Astrocyte (in vitro differentiated cells and primary cell): Measurements from ENCODE around the gene MPZL1. TPM values are rescaled to one million over a fixed set of nuclear protein-coding genes. Genes with fewer than 3 reads are reported as not detected.

Source experiments
- DNase-seq: peaks from one replicate; pipeline ENCODE4 v3.0.0-alpha.2; 2010; ENCODE audit warnings: low read depth
- FAIRE-seq: peaks from 2 replicates; lab custom pipeline; 2011; peaks lifted over from hg19 to GRCh38; lab: Jason Lieb, UNC
- H2AFZ ChIP-seq: 2 replicates; pipeline ENCODE4 v1.6.0; 2012; ENCODE audit warnings: low read depth, low read length, inconsistent platforms
- H3K27ac ChIP-seq: 2 replicates; pipeline ENCODE4 v1.5.1; 2011; ENCODE audit warnings: low read depth, low read length, inconsistent platforms
- H3K27me3 ChIP-seq: 2 replicates; pipeline ENCODE4 v1.6.0; 2011; ENCODE audit warnings: low read length, inconsistent platforms; ENCODE audit not compliant: insufficient read depth
- H3K36me3 ChIP-seq: 2 replicates; pipeline ENCODE4 v1.5.1; 2011; ENCODE audit warnings: low read length, inconsistent platforms; ENCODE audit not compliant: insufficient read depth
- H3K4me1 ChIP-seq: 2 replicates; pipeline ENCODE4 v1.5.1; 2011; ENCODE audit warnings: low read length, inconsistent platforms; ENCODE audit not compliant: insufficient read depth
- H3K4me2 ChIP-seq: 2 replicates; pipeline ENCODE4 v1.6.0; 2012; ENCODE audit warnings: low read length, inconsistent platforms
- H3K4me3 ChIP-seq: 2 replicates; pipeline ENCODE4 v1.5.1; 2011; ENCODE audit warnings: low read depth, mild to moderate bottlenecking, low read length, inconsistent platforms; ENCODE audit not compliant: insufficient read depth
- H3K79me2 ChIP-seq: 2 replicates; pipeline ENCODE4 v1.6.0; 2012; ENCODE audit warnings: mild to moderate bottlenecking, low read length, inconsistent platforms; ENCODE audit not compliant: insufficient read depth
- H3K9ac ChIP-seq: 2 replicates; pipeline ENCODE4 v1.6.0; 2012; ENCODE audit warnings: mild to moderate bottlenecking, low read length, inconsistent platforms
- H3K9me3 ChIP-seq: 2 replicates; pipeline ENCODE4 v1.5.1; 2012; ENCODE audit warnings: low read depth, mild to moderate bottlenecking, low read length, inconsistent platforms; ENCODE audit not compliant: insufficient read depth
- H4K20me1 ChIP-seq: 2 replicates; pipeline ENCODE4 v1.6.0; 2012; ENCODE audit warnings: low read length, inconsistent platforms; ENCODE audit not compliant: insufficient read depth
- H3K27ac Mint-ChIP-seq: one replicate; pipeline ENCODE4 v1.8.0; 2021; ENCODE audit warnings: mild to moderate bottlenecking, mixed read lengths; ENCODE audit not compliant: unreplicated experiment
- H3K27me3 Mint-ChIP-seq: one replicate; pipeline ENCODE4 v1.8.0; 2021; ENCODE audit warnings: low read depth, mixed read lengths; ENCODE audit not compliant: unreplicated experiment
- H3K36me3 Mint-ChIP-seq: one replicate; pipeline ENCODE4 v1.8.0; 2021; ENCODE audit warnings: low read depth, mixed read lengths; ENCODE audit not compliant: unreplicated experiment
- H3K4me1 Mint-ChIP-seq: one replicate; pipeline ENCODE4 v1.8.0; 2021; ENCODE audit warnings: low read depth, mixed read lengths; ENCODE audit not compliant: unreplicated experiment
- H3K4me3 Mint-ChIP-seq: one replicate; pipeline ENCODE4 v1.8.0; 2021; ENCODE audit warnings: mild to moderate bottlenecking, moderate library complexity, mixed read lengths; ENCODE audit not compliant: unreplicated experiment
- H3K9me3 Mint-ChIP-seq: one replicate; pipeline ENCODE4 v1.8.0; 2021; ENCODE audit warnings: mild to moderate bottlenecking, mixed read lengths; ENCODE audit not compliant: unreplicated experiment
- EZH2 ChIP-seq: IDR thresholded peaks from 2 replicates; pipeline ENCODE4 v1.6.1; 2012; ENCODE audit warnings: mild to moderate bottlenecking, low read length, inconsistent platforms; ENCODE audit not compliant: insufficient read depth
- total RNA-seq: library from RNA; stranded (reverse); gene quantifications from 2 replicates; pipeline ENCODE4 v1.2.1, GENCODE V29; 2021
- TF ChIP-seq, protein P1 (sequence below): IDR thresholded peaks from 2 replicates; pipeline ENCODE4 v1.5.1; 2011; ENCODE audit warnings: low read depth, mild to moderate bottlenecking, inconsistent platforms, low read length, moderate library complexity; ENCODE audit not compliant: insufficient read depth

MPZL1 gene
- total RNA-seq, 1 donor from 2014 or later, result 240 TPM

DNA sequence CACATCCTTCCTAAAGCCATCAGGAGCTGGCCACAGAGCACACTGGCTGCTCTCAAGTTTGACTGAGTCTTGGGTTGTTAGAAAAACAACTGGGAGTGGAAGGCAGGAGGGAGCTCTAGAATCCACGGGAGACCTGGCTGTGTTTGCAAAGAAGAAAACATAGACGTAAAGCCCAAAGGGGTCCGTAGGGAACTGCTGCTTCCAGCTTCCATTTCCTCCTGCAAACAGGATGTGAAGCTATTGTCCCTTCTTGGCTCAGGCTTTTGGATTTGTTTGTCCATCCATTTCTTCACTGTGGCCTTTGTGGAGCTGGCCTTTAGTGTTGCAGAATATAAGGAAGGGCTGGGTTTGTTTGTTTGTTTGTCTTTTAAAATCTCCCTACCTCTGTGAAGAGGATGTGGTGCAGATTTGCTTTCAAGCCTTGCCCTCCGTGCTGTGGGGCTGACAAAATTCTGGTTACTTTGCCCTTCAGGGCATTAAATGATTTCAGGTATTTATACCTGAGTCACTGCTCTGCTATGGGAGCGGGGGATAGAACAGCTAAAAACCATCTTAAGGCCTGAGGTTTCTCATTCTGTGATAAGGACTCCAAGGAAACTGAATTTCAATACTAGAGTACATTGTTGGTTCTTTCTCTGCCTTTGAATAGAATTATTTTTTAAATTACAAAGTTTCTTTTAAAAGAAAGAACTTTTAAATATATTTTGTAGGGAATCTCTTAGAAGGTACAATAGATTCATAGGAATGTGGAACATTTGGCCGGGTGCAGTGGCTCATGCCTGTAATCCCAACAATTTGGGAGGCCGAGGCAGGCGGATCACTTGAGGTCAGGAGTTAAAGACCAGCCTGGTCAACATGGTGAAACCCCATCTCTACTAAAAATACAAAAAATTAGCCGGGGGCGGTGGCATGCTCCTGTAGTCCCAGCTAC lies 74.3 kb downstream of the MPZL1 start:
- no peak for TF ChIP-seq EZH2
- TF ChIP-seq, protein P1, sequence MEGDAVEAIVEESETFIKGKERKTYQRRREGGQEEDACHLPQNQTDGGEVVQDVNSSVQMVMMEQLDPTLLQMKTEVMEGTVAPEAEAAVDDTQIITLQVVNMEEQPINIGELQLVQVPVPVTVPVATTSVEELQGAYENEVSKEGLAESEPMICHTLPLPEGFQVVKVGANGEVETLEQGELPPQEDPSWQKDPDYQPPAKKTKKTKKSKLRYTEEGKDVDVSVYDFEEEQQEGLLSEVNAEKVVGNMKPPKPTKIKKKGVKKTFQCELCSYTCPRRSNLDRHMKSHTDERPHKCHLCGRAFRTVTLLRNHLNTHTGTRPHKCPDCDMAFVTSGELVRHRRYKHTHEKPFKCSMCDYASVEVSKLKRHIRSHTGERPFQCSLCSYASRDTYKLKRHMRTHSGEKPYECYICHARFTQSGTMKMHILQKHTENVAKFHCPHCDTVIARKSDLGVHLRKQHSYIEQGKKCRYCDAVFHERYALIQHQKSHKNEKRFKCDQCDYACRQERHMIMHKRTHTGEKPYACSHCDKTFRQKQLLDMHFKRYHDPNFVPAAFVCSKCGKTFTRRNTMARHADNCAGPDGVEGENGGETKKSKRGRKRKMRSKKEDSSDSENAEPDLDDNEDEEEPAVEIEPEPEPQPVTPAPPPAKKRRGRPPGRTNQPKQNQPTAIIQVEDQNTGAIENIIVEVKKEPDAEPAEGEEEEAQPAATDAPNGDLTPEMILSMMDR, result no peak
- H3K27me3 Mint-ChIP-seq, result no peaks in the 10 kb centered on the region
- Histone ChIP-seq H3K27me3 (no peaks in the 10 kb centered on the region), H2AFZ (no peak overlapping the region), H3K27ac (peak overlapping the region; percentile 27), H3K4me1 (peaks cover 25% of the 10 kb centered on the region), H4K20me1 (peaks cover 3% of the 10 kb centered on the region), H3K4me3 (no peak overlapping the region), H3K79me2 (no peaks in the 10 kb centered on the region), H3K36me3 (no peaks in the 10 kb centered on the region), H3K4me2 (no peak overlapping the region), H3K9me3 (no peaks in the 10 kb centered on the region), H3K9ac (no peak overlapping the region)
- no peak overlapping the region for H3K4me3 Mint-ChIP-seq
- peaks cover 16% of the 10 kb centered on the region for H3K36me3 Mint-ChIP-seq
- H3K27ac Mint-ChIP-seq, result peak overlapping the region; percentile 5
- H3K4me1 Mint-ChIP-seq, result peaks cover 29% of the 10 kb centered on the region
- no peaks in the 10 kb centered on the region for H3K9me3 Mint-ChIP-seq
- DNase-seq (peak; percentile 18), FAIRE-seq (no peak)

GRCh38 chr1:167797015-167797414 lies 75.2 kb downstream of the MPZL1 start:
- peaks cover 19% of the 10 kb centered on the region for H3K4me1 ChIP-seq
- H3K27ac ChIP-seq, result peak overlapping the region; percentile 59
- Mint-ChIP-seq H3K36me3 (peaks cover 14% of the 10 kb centered on the region), H3K27ac (peak overlapping the region; percentile 5), H3K4me1 (peaks cover 26% of the 10 kb centered on the region), H3K27me3 (no peaks in the 10 kb centered on the region), H3K4me3 (no peak overlapping the region), H3K9me3 (no peaks in the 10 kb centered on the region)
- H3K4me2 ChIP-seq, result peak overlapping the region; percentile 52
- H3K9me3 ChIP-seq, result no peaks in the 10 kb centered on the region
- no peak overlapping the region for H2AFZ ChIP-seq
- peaks cover 3% of the 10 kb centered on the region for H4K20me1 ChIP-seq
- TF ChIP-seq, protein P1, result no peak
- no peak for TF ChIP-seq EZH2
- H3K4me3 ChIP-seq, result no peak overlapping the region
- FAIRE-seq (peak; percentile 96), DNase-seq (peak; percentile 94)
- H3K9ac ChIP-seq, result peak overlapping the region; percentile 37
- H3K36me3 ChIP-seq, result no peaks in the 10 kb centered on the region
- no peaks in the 10 kb centered on the region for H3K27me3 ChIP-seq
- H3K79me2 ChIP-seq, result no peaks in the 10 kb centered on the region

- Mint-ChIP-seq H3K36me3 (peaks cover 13% of the 10 kb centered on the region), H3K4me3 (no peak overlapping the region), H3K9me3 (no peaks in the 10 kb centered on the region), H3K4me1 (peaks cover 25% of the 10 kb centered on the region), H3K27me3 (no peaks in the 10 kb centered on the region), H3K27ac (no peak overlapping the region)
- no peak overlapping the region for H3K4me2 ChIP-seq
- H3K79me2 ChIP-seq, result no peaks in the 10 kb centered on the region
- H3K9ac ChIP-seq, result no peak overlapping the region
- TF ChIP-seq, protein P1, result no peak
- TF ChIP-seq EZH2, result no peak
- H3K4me1 ChIP-seq, result peaks cover 19% of the 10 kb centered on the region
- H3K9me3 ChIP-seq, result no peaks in the 10 kb centered on the region
- H3K4me3 ChIP-seq, result no peak overlapping the region
- DNase-seq (no peak), FAIRE-seq (no peak)
- H3K36me3 ChIP-seq, result no peaks in the 10 kb centered on the region
- H3K27me3 ChIP-seq, result no peaks in the 10 kb centered on the region
- H3K27ac ChIP-seq, result no peak overlapping the region
- no peak overlapping the region for H2AFZ ChIP-seq
- peaks cover 3% of the 10 kb centered on the region for H4K20me1 ChIP-seq
Observed at GRCh38 chr1:167798952-167799351, 77.2 kb downstream of the MPZL1 start.
